ENCODE results near the gene GMPR2. TPM values are rescaled to one million over a fixed set of nuclear protein-coding genes. Genes with fewer than 3 reads are reported as not detected.

GMPR2 gene
- total RNA-seq, 1 donor: 86.5 TPM

DNA sequence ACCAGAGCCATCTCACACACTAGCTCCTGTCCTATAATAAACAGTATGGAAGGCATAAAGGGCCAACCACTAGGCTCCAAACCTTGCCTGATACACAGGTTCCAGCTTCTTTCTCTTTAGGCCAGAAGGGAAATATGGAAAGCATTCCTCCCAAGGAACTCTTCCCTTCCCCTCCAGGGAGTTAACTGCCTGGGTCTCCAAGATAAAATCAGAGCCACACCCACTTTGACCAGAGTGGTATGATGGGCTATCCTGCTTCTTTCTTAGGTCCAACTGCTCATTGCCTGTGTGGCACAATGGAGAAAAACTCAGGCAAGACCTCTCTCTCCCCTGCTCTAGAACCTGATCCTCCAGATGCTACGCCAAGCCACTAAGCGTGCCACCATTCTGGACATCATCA is 25.1 kb upstream of the GMPR2 start:
- H3K27ac ChIP-seq (ENCODE audit: low read depth, low read length): no peak overlapping the region
- no peak for DNase-seq (ENCODE audit: insufficient read length, low spot score, missing footprints)
- no peaks in the 10 kb centered on the region for H3K4me1 ChIP-seq (ENCODE audit: insufficient read depth, low read length)
- H3K36me3 ChIP-seq (ENCODE audit: insufficient read depth, low read length): peaks cover 68% of the 10 kb centered on the region
- no peaks in the 10 kb centered on the region for H3K9me3 ChIP-seq (ENCODE audit: low read depth, low read length)
- H3K4me3 ChIP-seq (ENCODE audit: insufficient read depth, low read length): no peak overlapping the region
- no peak for TF ChIP-seq CTCF (IDR thresholded peaks at IDR 0.05; ENCODE audit: extremely low read depth, low read depth, low read length)
- H3K27me3 ChIP-seq (ENCODE audit: insufficient read depth, low read length): no peaks in the 10 kb centered on the region
- peaks cover 22% of the 10 kb centered on the region for H3K79me2 ChIP-seq (ENCODE audit: insufficient read depth, low read length)
- no peak overlapping the region for H2AFZ ChIP-seq (ENCODE audit: low read length)
- H4K20me1 ChIP-seq (ENCODE audit: insufficient read depth, low read length): no peaks in the 10 kb centered on the region
- no peak overlapping the region for H3K4me2 ChIP-seq (ENCODE audit: insufficient read depth, low read length)

GRCh38 chr14:24211311-24211710 is 21.4 kb upstream of the GMPR2 start:
- H3K4me2 ChIP-seq (ENCODE audit: insufficient read depth, low read length): no peak overlapping the region
- peaks cover 47% of the 10 kb centered on the region for H3K36me3 ChIP-seq (ENCODE audit: insufficient read depth, low read length)
- H3K4me1 ChIP-seq (ENCODE audit: insufficient read depth, low read length): peaks cover 12% of the 10 kb centered on the region
- H3K79me2 ChIP-seq (ENCODE audit: insufficient read depth, low read length): peaks cover 24% of the 10 kb centered on the region
- H3K27ac ChIP-seq (ENCODE audit: low read depth, low read length): no peak overlapping the region
- H3K27me3 ChIP-seq (ENCODE audit: insufficient read depth, low read length): no peaks in the 10 kb centered on the region
- no peaks in the 10 kb centered on the region for H3K9me3 ChIP-seq (ENCODE audit: low read depth, low read length)
- H4K20me1 ChIP-seq (ENCODE audit: insufficient read depth, low read length): no peaks in the 10 kb centered on the region
- no peak for TF ChIP-seq CTCF (IDR thresholded peaks at IDR 0.05; ENCODE audit: extremely low read depth, low read depth, low read length)
- H2AFZ ChIP-seq (ENCODE audit: low read length): no peak overlapping the region
- no peak overlapping the region for H3K4me3 ChIP-seq (ENCODE audit: insufficient read depth, low read length)
- DNase-seq (ENCODE audit: insufficient read length, low spot score, missing footprints): no peak

DNA sequence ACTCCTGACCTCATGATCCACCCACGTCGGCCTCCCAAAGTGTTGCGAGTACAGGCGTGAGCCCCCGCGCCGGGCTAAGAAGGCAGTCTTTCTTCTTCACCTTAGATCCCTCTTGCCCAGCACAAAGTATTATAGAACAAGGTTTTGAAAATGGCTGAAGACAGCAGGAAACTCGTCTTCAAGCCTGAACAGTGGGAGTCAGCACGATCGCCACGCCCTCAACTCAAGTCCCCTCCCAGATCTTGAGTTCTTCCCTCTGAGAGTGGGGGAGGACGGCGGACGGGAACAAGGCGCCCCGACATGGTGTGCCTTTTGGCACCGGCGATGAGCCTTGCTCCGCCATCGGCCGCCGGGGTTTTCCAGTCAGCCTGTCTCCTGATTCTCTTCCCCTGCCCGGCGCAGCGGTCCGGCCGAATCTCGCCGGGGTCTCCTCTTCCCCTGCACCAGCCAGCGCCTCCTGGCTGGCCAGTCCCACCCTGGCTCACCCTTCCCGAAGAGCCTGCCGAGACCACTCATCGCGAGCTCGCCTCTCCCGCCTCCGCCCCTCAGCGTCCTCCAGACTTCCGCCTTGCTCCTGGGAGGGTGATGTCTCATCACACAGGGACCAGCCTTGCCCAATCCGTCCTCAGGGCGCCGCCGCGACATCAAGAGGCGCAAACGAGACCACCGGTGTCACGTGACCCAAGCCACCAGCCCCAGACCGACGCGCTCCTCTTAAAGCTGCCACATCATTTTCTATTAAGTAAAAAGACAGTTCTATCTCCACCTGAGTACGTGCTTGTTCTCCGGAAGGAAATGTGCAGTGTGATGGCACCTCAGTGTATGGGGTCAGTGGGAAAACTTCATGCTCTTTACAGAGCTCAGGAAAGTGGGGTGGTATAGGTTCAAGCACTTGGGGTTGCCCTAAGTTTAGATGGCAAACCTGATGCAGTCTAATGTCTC is 19.5 kb upstream of the GMPR2 start, which contains the start of gene CHMP4A:
CHMP4A (minus strand) TSS at position 565 of the 942 bp plus-strand sequence; CDS start at position 516, 49 bp downstream.
- Histone ChIP-seq H3K4me2 (ENCODE audit: insufficient read depth, low read length) (peak within 1 kb of the TSS; percentile 88), H4K20me1 (ENCODE audit: insufficient read depth, low read length) (no peaks in the 10 kb centered on the region), H3K27ac (ENCODE audit: low read depth, low read length) (peak within 1 kb of the TSS; percentile 96), H3K9me3 (ENCODE audit: low read depth, low read length) (no peaks in the 10 kb centered on the region), H3K27me3 (ENCODE audit: insufficient read depth, low read length) (no peaks in the 10 kb centered on the region), H3K4me1 (ENCODE audit: insufficient read depth, low read length) (peaks cover 12% of the 10 kb centered on the region), H3K79me2 (ENCODE audit: insufficient read depth, low read length) (peaks cover 19% of the 10 kb centered on the region), H2AFZ (ENCODE audit: low read length) (peak within 1 kb of the TSS; percentile 78), H3K36me3 (ENCODE audit: insufficient read depth, low read length) (peaks cover 40% of the 10 kb centered on the region), H3K4me3 (ENCODE audit: insufficient read depth, low read length) (peak within 1 kb of the TSS; percentile 84)
- peak; percentile 98 for DNase-seq (ENCODE audit: insufficient read length, low spot score, missing footprints)
- no peak for TF ChIP-seq CTCF (IDR thresholded peaks at IDR 0.05; ENCODE audit: extremely low read depth, low read depth, low read length)

Measured in osteoblast (primary cell).